ENCODE data around the gene SCNN1A.

Gene SCNN1A

DNA sequence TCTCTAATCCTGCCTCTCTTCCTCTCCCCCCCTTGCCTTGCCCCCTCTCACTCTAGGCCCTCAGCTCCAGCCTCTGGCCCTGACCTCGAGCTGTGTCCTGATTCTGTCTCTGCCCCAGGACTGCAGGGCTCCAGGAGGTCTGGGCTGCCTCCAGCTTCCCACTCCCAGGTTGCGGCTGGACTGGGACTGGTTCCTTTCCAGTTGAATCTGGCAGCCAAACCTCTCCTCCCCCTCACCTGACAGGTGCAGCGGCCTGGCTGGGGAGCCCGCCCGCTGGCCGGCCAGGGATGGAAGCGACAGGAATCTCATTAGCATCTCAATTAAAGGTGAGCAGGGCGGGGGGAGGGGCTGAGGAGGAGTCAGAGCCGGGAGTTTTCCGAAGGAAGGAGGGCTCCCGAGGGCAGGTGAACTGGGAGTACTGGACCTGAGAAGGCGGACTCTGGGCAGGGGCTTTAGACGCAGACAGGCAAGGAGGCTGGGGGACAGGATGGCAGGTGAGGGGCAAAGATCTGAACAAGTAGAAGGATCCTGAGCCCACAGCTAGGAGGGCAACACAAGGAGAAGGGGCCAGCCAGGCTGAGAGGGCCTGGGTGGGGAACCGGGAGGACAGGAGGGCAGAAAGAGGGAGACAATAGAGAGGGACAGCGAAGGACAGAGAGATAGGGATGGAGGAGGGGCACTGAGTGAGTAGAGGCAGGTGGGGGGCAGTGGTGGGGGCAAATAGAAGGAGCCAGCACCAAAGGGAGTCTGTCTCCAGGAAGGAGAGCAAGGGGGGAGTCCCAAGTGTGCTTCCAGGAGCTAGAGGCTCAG, at the start of gene SCNN1A:
TSS of gene SCNN1A (minus strand) at position 295 of the 810 bp plus-strand sequence. CDS start 780 bp downstream, outside the sequence.
- POLR2A ChIA-PET: no interaction called here
- TF ChIP-seq, protein P1, sequence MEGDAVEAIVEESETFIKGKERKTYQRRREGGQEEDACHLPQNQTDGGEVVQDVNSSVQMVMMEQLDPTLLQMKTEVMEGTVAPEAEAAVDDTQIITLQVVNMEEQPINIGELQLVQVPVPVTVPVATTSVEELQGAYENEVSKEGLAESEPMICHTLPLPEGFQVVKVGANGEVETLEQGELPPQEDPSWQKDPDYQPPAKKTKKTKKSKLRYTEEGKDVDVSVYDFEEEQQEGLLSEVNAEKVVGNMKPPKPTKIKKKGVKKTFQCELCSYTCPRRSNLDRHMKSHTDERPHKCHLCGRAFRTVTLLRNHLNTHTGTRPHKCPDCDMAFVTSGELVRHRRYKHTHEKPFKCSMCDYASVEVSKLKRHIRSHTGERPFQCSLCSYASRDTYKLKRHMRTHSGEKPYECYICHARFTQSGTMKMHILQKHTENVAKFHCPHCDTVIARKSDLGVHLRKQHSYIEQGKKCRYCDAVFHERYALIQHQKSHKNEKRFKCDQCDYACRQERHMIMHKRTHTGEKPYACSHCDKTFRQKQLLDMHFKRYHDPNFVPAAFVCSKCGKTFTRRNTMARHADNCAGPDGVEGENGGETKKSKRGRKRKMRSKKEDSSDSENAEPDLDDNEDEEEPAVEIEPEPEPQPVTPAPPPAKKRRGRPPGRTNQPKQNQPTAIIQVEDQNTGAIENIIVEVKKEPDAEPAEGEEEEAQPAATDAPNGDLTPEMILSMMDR (IDR thresholded peaks at IDR 0.05; ENCODE audit: control extremely low read depth, extremely low read depth, low read depth, missing control alignments): no peak
- CTCF ChIA-PET: interaction anchor here (2.3 kb wide), 1 partner anchor 90 kb away, joined by 5 read pairs; no protein-coding TSS in a partner anchor
- no peak for DNase-seq (ENCODE audit: extremely low spot score)

DNA sequence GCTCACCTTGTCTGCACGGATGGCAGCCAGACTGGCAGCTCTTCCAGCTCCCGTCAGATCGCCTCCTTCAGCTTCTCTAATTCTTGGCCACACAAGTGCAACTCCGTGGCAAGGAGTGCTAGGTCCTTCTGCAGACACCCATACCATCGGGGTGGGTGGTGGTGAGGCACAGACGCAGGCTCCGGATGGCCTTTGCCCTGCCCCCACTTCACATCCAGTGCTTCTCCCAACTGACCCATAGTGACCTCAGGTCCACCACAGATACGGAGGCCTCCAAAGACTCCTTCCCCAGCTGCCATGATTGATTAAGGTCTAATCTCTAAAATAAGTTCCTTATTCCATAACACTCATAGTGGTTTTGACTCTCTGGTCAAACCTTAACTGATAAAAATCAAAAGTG, 49.5 kb upstream of the SCNN1A start:
- no peak for DNase-seq (ENCODE audit: extremely low spot score)
- ChIA-PET POLR2A (interaction anchor here (1.6 kb wide), 1 partner anchor 114 kb away, joined by 5 read pairs; no protein-coding TSS in a partner anchor), CTCF (interaction anchor here (0.7 to 7.4 kb wide), 13 partner anchors 7 to 342 kb away, joined by 3 to 112 read pairs (median 6); partner anchors contain the start of genes CD27, PTMS, TAPBPL and VAMP1)
- TF ChIP-seq, protein P1 (IDR thresholded peaks at IDR 0.05; ENCODE audit: control extremely low read depth, extremely low read depth, low read depth, missing control alignments): no peak

DNA sequence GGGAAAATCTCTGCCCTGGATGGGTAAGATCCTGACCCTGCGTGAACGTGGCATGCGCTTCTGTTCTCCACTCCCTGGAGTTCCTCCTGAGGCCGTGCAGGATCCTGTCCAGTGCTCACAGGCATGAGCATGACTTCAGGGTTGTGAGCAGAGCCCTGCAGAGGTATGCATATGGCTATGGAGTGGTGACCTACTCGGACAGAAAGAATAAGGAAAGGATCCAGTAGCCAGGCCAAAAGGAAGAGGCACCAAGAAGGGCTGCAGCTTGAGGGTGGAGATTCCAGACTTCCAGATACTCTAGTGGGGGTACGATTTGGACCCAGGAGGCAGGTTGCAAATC, 48.6 kb upstream of the SCNN1A start:
- POLR2A ChIA-PET: interaction anchor here (0.7 to 1.1 kb wide), 3 partner anchors 35 to 47 kb away, joined by 3 to 6 read pairs (median 3); partner anchors contain the start of gene VAMP1
- TF ChIP-seq, protein P1 (IDR thresholded peaks at IDR 0.05; ENCODE audit: control extremely low read depth, extremely low read depth, low read depth, missing control alignments): no peak
- no peak for DNase-seq (ENCODE audit: extremely low spot score)
- CTCF ChIA-PET: interaction anchor here (0.6 to 7.4 kb wide), 28 partner anchors 10 to 594 kb away, joined by 3 to 112 read pairs (median 4); partner anchors contain the start of genes CD27, LPCAT3, MRPL51 and PTMS

DNA sequence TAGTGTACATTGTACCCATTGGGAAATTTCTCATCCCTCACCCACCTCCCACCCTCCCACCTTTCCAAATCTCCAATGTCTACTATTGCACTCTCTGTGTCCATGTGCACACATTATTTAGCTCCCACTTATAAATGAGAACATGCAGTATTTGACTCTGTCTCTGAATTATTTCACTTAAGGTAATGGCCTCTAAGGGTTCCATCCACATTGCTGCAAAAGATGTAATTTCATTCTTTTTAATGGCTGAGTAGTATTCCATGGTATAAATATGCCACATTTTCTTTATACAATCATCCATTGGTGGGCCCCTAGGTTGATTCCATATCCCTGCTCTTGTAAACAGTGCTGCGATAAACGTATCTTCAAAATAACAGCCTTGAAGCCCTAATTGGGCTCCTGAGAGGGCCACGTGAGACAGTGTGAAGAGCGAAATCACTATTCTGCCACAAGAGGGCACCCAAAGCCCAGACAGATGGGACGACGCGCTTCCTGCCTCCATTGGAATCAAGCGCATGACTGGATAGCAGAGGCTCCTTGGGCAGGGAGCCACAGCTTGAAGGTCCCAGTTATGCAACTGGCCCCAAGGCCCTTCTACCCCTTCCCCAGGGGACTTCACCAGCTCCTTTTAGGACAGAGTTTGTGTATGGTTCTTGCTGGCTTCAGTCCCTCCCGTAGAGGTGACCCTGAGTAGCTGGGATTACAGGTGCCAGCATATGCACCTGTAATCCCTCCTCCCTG, 48.1 kb upstream of the SCNN1A start:
- peak; percentile 85 for DNase-seq (ENCODE audit: extremely low spot score)

DNA sequence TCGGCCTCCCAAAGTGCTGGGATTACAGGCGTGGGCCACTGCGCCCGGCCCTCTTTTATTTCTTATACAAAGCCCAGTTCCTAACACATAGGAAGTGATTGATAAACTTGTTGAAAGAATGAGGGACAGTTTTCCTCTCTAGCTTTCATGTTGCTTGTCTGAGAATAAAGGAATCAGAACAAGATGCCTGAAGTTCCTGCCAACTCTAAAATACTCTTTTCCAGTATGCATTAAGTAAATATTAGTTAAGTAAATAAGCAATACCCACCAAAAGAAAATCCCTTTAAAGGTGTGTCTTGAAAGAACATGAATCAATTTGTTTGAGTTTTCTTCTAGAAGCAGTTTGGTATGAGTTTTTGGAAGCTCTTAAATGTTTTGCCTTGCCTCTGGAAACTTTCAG, 45.0 kb upstream of the SCNN1A start:
- DNase-seq (ENCODE audit: extremely low spot score): no peak
- POLR2A ChIA-PET: interaction anchor here (1.0 to 1.2 kb wide), 2 partner anchors 49 to 50 kb away, joined by 3 to 9 read pairs; partner anchors contain the start of gene VAMP1
- CTCF ChIA-PET: interaction anchor here (5.2 kb wide), 1 partner anchor 117 kb away, joined by 18 read pairs; no protein-coding TSS in a partner anchor
- TF ChIP-seq, protein P1 (IDR thresholded peaks at IDR 0.05; ENCODE audit: control extremely low read depth, extremely low read depth, low read depth, missing control alignments): no peak

More for the DNA sequence above, 48.1 kb upstream of the SCNN1A start:
- CTCF ChIA-PET: interaction anchor here (0.6 to 7.4 kb wide), 31 partner anchors 11 to 595 kb away, joined by 3 to 112 read pairs (median 4); partner anchors contain the start of genes CD27, LPCAT3, MRPL51 and PTMS
- TF ChIP-seq, protein P1 (IDR thresholded peaks at IDR 0.05; ENCODE audit: control extremely low read depth, extremely low read depth, low read depth, missing control alignments): peak; percentile 83
- POLR2A ChIA-PET: interaction anchor here (0.7 to 1.2 kb wide), 4 partner anchors 36 to 48 kb away, joined by 3 to 6 read pairs (median 4); partner anchors contain the start of gene VAMP1

DNA sequence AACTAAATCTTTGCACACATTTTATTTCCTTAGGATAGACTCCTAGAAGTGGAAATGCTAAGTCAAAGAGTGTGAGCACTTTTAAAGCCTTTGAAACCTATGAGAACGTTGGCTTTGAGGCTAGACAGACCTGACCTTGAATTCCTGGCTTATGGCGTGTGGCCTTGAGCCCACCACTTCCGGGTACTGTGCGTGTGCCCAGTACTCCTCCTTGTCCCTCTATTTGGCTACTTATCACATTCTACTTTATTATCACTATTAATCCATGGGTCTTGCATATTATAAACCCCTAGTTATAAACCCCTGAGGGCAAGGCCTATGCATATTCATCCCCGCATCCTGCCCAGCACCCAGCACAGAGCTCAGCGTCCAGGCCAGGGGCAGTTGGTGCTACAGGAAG, 43.4 kb upstream of the SCNN1A start:
- DNase-seq (ENCODE audit: extremely low spot score): no peak
- POLR2A ChIA-PET: no interaction called here
- CTCF ChIA-PET: interaction anchor here (4.6 to 5.2 kb wide), 2 partner anchors 47 to 119 kb away, joined by 18 read pairs; no protein-coding TSS in a partner anchor
- TF ChIP-seq, protein P1 (IDR thresholded peaks at IDR 0.05; ENCODE audit: control extremely low read depth, extremely low read depth, low read depth, missing control alignments): no peak

Measured in GM10248 (cell line).